ENCODE measurements around the gene BCL11A.

The BCL11A gene

GRCh38 chr2:60486067-60486466 is 67.4 kb downstream of the BCL11A start:
- DNase-seq (ENCODE audit: low read depth in 2 of 2) = no peak

GRCh38 chr2:60485550-60485949 is 67.9 kb downstream of the BCL11A start:
- no peak for DNase-seq (ENCODE audit: low read depth in 2 of 2)

GRCh38 chr2:60485055-60485454 is 68.4 kb downstream of the BCL11A start:
- no peak for DNase-seq (ENCODE audit: low read depth in 2 of 2)

GRCh38 chr2:60484133-60484645 is 69.3 kb downstream of the BCL11A start:
- DNase-seq (ENCODE audit: low read depth in 2 of 2) = no peak

- no peak for DNase-seq (ENCODE audit: low read depth in 2 of 2)
Observed at GRCh38 chr2:60483401-60483800, 70.1 kb downstream of the BCL11A start.

DNA sequence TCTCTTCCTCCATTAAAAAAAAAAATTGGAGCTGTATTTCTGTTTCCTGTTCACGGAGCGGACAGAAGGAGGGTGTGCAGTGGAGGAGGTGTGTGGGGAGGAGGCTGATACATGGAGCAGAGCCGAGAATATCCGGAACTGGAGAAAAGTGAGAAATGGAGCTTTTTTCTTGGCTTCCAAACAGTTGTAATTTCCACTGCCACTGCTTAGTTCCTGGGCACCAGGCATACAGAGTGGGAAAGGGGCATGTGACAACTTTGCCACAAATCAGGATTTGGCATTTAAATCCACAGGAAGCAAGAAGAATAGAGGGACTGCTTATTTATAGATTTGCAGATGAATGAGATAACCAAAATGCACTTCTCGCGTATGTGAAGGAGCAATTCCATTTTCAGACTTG is 71.2 kb downstream of the BCL11A start:
- DNase-seq (ENCODE audit: low read depth in 2 of 2) = no peak

- DNase-seq (ENCODE audit: low read depth in 2 of 2) = no peak
Observed at GRCh38 chr2:60481257-60481656, 72.2 kb downstream of the BCL11A start.

DNA sequence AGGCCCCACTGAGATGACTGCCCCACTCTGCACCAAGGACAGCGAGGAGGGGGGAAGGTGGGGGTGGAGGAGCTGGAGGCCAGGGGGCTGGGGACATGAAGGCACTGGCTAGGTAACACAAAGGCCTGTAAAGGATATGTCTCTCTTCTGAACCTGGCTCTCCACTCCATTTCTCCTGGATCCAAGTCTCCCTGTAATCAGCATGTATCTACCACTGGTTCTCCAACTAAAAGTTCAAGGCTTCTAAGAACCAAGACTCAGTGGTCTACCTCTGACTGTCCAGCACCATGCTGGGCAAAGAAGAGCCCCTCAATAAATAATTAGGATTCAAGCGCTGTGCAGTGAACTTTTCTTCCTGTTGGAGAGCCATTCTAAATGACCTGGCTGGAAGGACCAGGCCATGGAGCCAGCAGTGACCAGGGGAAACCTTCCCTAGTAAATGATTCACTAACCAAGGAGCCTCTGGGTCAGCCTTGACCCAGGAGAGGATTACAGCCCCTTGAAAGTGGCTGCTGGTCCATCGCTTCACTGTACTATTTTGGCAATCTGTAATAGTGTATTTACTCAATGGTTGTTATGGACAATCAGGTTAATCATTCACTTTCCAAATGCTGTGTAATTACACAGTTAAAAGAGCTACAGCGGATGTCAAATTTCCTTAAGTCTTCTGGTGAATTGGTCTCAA is 73.2 kb downstream of the BCL11A start:
- no peak for DNase-seq (ENCODE audit: low read depth in 2 of 2)

DNA sequence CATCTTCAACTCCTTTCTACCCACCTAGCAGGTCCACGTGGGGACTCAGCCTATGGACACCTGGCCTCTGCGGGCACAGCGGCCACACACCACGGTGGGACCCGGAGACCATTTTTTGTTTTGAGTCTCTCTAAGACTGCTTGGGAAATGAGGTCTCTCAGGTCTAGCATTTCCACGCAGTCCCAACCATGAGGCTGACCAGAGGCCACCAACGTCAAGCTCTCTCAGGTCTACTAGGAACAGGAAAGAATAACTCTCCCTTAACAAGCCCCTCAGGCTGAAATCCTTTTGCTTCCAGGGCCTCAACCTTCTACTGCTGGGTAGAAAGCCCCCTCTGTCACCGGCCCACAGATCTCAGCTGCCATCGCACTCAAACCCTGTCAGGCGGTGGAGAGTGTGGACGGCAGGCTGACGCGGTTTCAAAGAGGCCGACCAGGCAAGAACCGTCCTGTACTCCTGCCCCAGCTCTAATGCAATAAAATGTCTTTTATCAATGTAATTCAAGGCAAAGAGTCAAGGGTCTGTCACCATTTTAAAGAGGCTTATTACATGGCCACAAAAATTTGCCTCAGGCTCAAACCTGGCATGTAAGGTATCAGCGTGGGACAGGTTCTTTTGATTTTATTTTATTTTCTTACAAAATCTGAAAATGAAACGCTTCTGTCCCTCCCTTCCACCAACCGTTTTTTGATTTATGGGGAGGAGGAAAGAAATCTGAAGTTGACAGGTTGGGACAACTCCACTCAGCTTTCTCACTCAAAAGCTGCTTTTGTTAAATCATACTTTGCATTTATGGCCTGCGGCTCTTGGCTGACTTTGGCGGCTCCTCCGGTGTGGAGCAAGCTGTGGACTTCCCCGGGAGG is 74.0 kb downstream of the BCL11A start:
- no peak for DNase-seq (ENCODE audit: low read depth in 2 of 2)

- DNase-seq (ENCODE audit: low read depth in 2 of 2) = no peak
Observed at GRCh38 chr2:60478660-60479059, 74.8 kb downstream of the BCL11A start.

- DNase-seq (ENCODE audit: low read depth in 2 of 2) = no peak
Observed at GRCh38 chr2:60476206-60476954, 77.1 kb downstream of the BCL11A start.

DNA sequence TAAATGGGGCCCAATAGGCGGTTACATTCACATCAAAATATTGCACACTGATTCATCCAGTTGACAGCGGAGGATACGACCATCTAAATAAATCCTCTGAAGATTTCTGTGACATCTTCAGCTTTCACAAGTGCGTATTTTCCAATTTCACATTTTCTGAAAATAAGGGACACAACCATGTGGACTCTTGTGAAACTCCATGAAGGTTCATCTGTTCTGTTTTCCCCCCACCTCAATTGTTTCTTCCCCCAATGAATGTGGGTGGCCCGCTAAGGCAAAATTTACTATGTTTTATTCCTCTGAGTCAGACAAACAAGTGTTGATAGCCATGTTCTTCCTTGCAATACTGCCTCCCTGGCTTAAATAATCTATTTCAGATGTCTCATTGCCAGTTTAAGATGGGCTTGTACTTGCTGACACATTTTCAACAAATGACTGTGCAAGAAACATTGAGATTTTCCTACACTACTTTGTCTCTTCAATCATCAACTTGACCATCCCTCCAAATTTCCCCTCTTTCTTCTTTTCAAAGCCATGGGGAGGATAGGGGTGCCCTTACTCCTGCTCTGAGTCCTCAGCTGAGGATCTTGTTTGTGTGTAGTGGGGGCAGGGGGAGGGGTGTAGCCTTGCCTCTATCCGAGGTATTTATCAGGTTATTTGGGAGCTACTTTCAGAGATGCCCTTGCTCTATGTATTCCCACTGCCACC is 78.2 kb downstream of the BCL11A start:
- DNase-seq (ENCODE audit: low read depth in 2 of 2) = no peak

GRCh38 chr2:60474301-60474700 is 79.2 kb downstream of the BCL11A start:
- DNase-seq (ENCODE audit: low read depth in 2 of 2) = no peak

DNA sequence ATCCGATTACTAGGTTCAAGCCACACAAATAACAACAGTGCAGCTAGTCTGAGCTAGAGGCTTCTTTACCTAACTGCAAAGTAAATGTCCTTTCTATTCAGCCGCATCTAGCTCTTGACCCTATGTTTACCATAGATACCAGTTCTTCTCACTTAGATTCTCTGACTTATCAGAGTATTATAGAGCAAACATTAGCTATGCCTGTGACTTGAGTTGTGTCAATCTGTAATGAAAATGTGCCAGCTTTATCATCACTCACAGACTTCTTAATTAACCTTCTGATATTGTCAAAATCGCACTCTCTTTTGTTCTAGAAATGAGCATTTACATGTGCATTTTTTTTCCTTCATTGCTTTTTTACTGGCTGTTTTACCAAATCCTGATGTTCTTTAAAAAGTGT is 79.9 kb downstream of the BCL11A start:
- DNase-seq (ENCODE audit: low read depth in 2 of 2) = no peak

- DNase-seq (ENCODE audit: low read depth in 2 of 2) = no peak
Observed at GRCh38 chr2:60472663-60473289, 80.7 kb downstream of the BCL11A start.

DNA sequence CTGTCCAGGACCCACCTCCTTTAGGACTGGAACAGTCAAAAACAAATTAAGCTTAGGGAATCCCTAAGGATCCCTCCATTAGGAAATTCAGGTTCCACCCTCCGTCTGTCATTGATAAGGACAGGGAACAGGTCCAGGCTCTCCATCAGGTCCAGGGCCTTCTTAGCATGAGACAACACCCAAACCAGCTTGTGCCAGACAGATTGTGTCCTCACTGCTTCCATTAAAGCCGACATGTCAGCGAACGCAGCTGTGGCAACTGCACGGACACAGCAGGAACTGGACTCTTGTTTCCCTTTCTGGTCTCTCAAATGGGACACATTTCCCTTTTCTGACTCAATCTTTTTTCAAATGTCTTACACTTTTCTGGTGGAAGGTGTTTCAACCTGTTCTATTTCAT is 81.4 kb downstream of the BCL11A start:
- DNase-seq (ENCODE audit: low read depth in 2 of 2) = no peak

GRCh38 chr2:60470340-60470739 is 83.1 kb downstream of the BCL11A start:
- no peak for DNase-seq (ENCODE audit: low read depth in 2 of 2)

- DNase-seq (ENCODE audit: low read depth in 2 of 2) = no peak
Observed at GRCh38 chr2:60469536-60470317, 83.7 kb downstream of the BCL11A start.

- DNase-seq (ENCODE audit: low read depth in 2 of 2) = no peak
Observed at GRCh38 chr2:60468382-60469085, 84.9 kb downstream of the BCL11A start.

All from stimulated activated CD8-positive, alpha-beta memory T cell treated with anti-CD3 and anti-CD28 coated beads, Interleukin-7, amount 100 ng/mL, for 4 hours (primary cell).